Tibial artery (tissue), 4 donors: ENCODE results near the gene PPME1.

ENCODE experiments used
- DNase-seq, 2 donors: peaks; one replicate each; pipeline ENCODE4 v3.0.0-alpha.2; 2019
- H3K27ac ChIP-seq, 2 donors: fragments of 200-600 bp; sonication (generic) in 1 of 2; 1 replicate in 1 of 2; 2 replicates in 1 of 2; pipeline ENCODE4 v1.5.1; 2018 to 2019; ENCODE audit warnings: mild to moderate bottlenecking in 1 of 2
- H3K27me3 ChIP-seq, 2 donors: fragments of 200-600 bp; sonication (generic) in 1 of 2; one replicate each; pipeline versions ENCODE4 v1.5.1 to v1.6.0; 2016 to 2019
- H3K36me3 ChIP-seq, 3 donors: fragments of 200-600 bp; sonication (generic) in 2 of 3; one replicate each; pipeline ENCODE4 v1.5.1; 2016 to 2019; ENCODE audit warnings: mild to moderate bottlenecking in 2 of 3
- H3K4me1 ChIP-seq, 4 donors: fragments of 200-600 bp; sonication (generic) in 2 of 4; 1 replicate in 3 of 4; 2 replicates in 1 of 4; pipeline ENCODE4 v1.5.1; 2016 to 2019
- H3K4me3 ChIP-seq, 2 donors: fragments of 200-600 bp; sonication (generic) in 1 of 2; 1 replicate in 1 of 2; 2 replicates in 1 of 2; pipeline ENCODE4 v1.5.1; 2018 to 2019; ENCODE audit warnings: mild to moderate bottlenecking in 2 of 2
- H3K9me3 ChIP-seq, 3 donors: fragments of 200-600 bp; sonication (generic) in 1 of 3; one replicate each; pipeline ENCODE4 v1.5.1; 2016 to 2019
- CTCF ChIP-seq, 2 experiments: fragments of 200-600 bp in 1 of 2; fragments of 450-650 bp in 1 of 2; IDR thresholded peaks; one replicate each; pipeline ENCODE4 v1.5.1; 2017 to 2019; ENCODE audit warnings: antibody characterized with exemption in 2 of 2, mild to moderate bottlenecking in 1 of 2, moderate library complexity in 1 of 2
- intact Hi-C: fragments of 100-400 bp; cut with DNase I; formaldehyde crosslinking; loops from one replicate; pipeline ENCODE4 v1.15.0; 2023; ENCODE audit warnings: low total_unique reads

The PPME1 gene

GRCh38 chr11:74162681-74163467 lies 8.2 kb upstream of the PPME1 start:
- no peak for DNase-seq
- Histone ChIP-seq H3K9me3 (no peaks in the 10 kb centered on the region), H3K27me3 (no peaks in the 10 kb centered on the region), H3K4me3 (no peak overlapping the region), H3K27ac (no peak overlapping the region), H3K4me1 (no peaks in the 10 kb centered on the region), H3K36me3 (peaks cover 8 to 41% (median 23%) of the 10 kb centered on the region in 3 donors)
- TF ChIP-seq CTCF (IDR thresholded peaks at IDR 0.05): no peak
- intact Hi-C loops: no loop called here

GRCh38 chr11:74168838-74169237 lies 2.3 kb upstream of the PPME1 start:
- intact Hi-C loops: no loop called here
- TF ChIP-seq CTCF (IDR thresholded peaks at IDR 0.05): no peak
- Histone ChIP-seq H3K9me3 (no peaks in the 10 kb centered on the region), H3K4me1 (peaks cover 0 to 34% (median 15%) of the 10 kb centered on the region in 4 donors), H3K27me3 (no peaks in the 10 kb centered on the region), H3K4me3 (no peak overlapping the region), H3K27ac (no peak overlapping the region), H3K36me3 (peaks cover 8 to 39% (median 12%) of the 10 kb centered on the region in 3 donors)
- DNase-seq: no peak

- Histone ChIP-seq H3K27ac (peak overlapping the region; percentile 90 to 96), H3K9me3 (no peaks in the 10 kb centered on the region), H3K36me3 (peaks cover 2 to 29% (median 4%) of the 10 kb centered on the region in 3 donors), H3K4me3 (peak overlapping the region; percentile 85 to 91), H3K4me1 (peaks cover 0 to 43% (median 16%) of the 10 kb centered on the region in 4 donors), H3K27me3 (no peaks in the 10 kb centered on the region)
- no peak for DNase-seq
- no peak for TF ChIP-seq CTCF (IDR thresholded peaks at IDR 0.05)
- intact Hi-C loops: loop anchor here (10.0 kb wide), 1 partner anchor 205 kb away; no protein-coding TSS in a partner anchor
Observed at GRCh38 chr11:74169738-74170458, 1.2 kb upstream of the PPME1 start.

- no peak for DNase-seq
- H3K9me3 ChIP-seq: no peaks in the 10 kb centered on the region
- no peaks in the 10 kb centered on the region for H3K27me3 ChIP-seq
- peak overlapping the region; percentile 90 to 96 for H3K27ac ChIP-seq
- no peak for TF ChIP-seq CTCF (IDR thresholded peaks at IDR 0.05)
- H3K36me3 ChIP-seq: peaks cover 0 to 14% (median 0%) of the 10 kb centered on the region in 3 donors
- intact Hi-C loops: loop anchor here (10.0 kb wide), 1 partner anchor 207 kb away; no protein-coding TSS in a partner anchor
- H3K4me3 ChIP-seq: peak overlapping the region; percentile 85 to 91
- peaks cover 0 to 43% (median 16%) of the 10 kb centered on the region in 4 donors for H3K4me1 ChIP-seq
Observed at GRCh38 chr11:74171630-74171968, 510 bp downstream of the PPME1 start.

GRCh38 chr11:74171997-74172396 lies 908 bp downstream of the PPME1 start:
- peak overlapping the region; percentile 90 to 96 for H3K27ac ChIP-seq
- intact Hi-C loops: loop anchor here (10.0 kb wide), 1 partner anchor 207 kb away; no protein-coding TSS in a partner anchor
- H3K4me3 ChIP-seq: peak overlapping the region; percentile 85 to 91
- DNase-seq: no peak
- no peak for TF ChIP-seq CTCF (IDR thresholded peaks at IDR 0.05)
- peaks cover 0 to 43% (median 16%) of the 10 kb centered on the region in 4 donors for H3K4me1 ChIP-seq
- peaks cover 0 to 10% (median 0%) of the 10 kb centered on the region in 3 donors for H3K36me3 ChIP-seq
- H3K27me3 ChIP-seq: no peaks in the 10 kb centered on the region
- no peaks in the 10 kb centered on the region for H3K9me3 ChIP-seq
